ENCODE results near the gene ARL8B.
"Not testable (repeated sequence)": the region's sequence is repeated elsewhere in the genome, so short reads cannot be mapped to it uniquely, and the experiment has no call there.

Gene ARL8B

GRCh38 chr3:5145120-5145519, 23.0 kb downstream of the ARL8B start:
- Histone ChIP-seq H3K4me3 (no peak overlapping the region), H3K9ac (ENCODE audit: insufficient read length) (no peak overlapping the region), H3K27ac (no peak overlapping the region), H3K9me3 (ENCODE audit: low read depth, low read length) (no peaks in the 10 kb centered on the region), H3K36me3 (ENCODE audit: insufficient read depth, low read length) (no peaks in the 10 kb centered on the region)
- DNase-seq (ENCODE audit: low read depth, low spot score) = no peak
- TF ChIP-seq POLR2AphosphoS5 (IDR thresholded peaks at IDR 0.05; ENCODE audit: borderline replicate concordance, low read depth, low read length) = no peak

- DNase-seq (ENCODE audit: low read depth, low spot score); H3K27ac ChIP-seq; H3K36me3 ChIP-seq (ENCODE audit: insufficient read depth, low read length); H3K9me3 ChIP-seq (ENCODE audit: low read depth, low read length); H3K4me3 ChIP-seq; H3K9ac ChIP-seq (ENCODE audit: insufficient read length): not testable (repeated sequence)
Observed at GRCh38 chr3:5147152-5147551, 25.1 kb downstream of the ARL8B start.

DNA sequence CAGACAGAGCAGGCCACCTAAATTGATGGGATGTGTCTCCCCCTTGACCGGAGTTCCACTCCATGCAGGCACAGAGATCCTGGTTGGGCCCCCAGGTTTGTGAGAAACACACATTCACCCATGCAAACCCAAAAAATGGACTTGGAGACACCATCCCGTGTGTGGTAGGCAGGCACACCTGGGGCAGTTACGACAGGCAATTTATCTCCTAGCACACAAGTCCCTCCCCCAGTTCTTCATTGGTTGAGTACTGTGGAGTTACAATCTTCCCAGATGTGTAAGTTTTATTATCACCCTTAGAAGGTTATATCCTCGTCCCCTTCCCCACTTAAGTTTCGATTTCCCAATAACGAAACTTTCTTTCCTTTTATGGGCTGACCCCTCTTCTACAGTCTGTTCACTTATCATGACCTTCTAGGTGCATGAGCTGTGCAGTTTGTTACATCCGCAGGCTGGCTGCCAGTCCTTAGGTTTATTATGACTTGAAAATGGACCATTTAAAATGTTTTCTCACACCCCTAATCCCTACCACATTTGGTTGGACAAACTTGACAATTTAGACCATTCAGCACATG, 27.3 kb downstream of the ARL8B start:
- Histone ChIP-seq H3K9ac (ENCODE audit: insufficient read length) (no peak overlapping the region), H3K9me3 (ENCODE audit: low read depth, low read length) (no peaks in the 10 kb centered on the region), H3K4me3 (no peak overlapping the region), H3K36me3 (ENCODE audit: insufficient read depth, low read length) (no peaks in the 10 kb centered on the region), H3K27ac (no peak overlapping the region)
- no peak for TF ChIP-seq POLR2AphosphoS5 (IDR thresholded peaks at IDR 0.05; ENCODE audit: borderline replicate concordance, low read depth, low read length)
- DNase-seq (ENCODE audit: low read depth, low spot score) = no peak

GRCh38 chr3:5151586-5151985, 29.5 kb downstream of the ARL8B start:
- no peaks in the 10 kb centered on the region for H3K9me3 ChIP-seq (ENCODE audit: low read depth, low read length)
- DNase-seq (ENCODE audit: low read depth, low spot score) = no peak
- TF ChIP-seq POLR2AphosphoS5 (IDR thresholded peaks at IDR 0.05; ENCODE audit: borderline replicate concordance, low read depth, low read length) (no peak), EZH2 (IDR thresholded peaks at IDR 0.05) (no peak), FOXP2 (optimal IDR thresholded peaks at IDR 0.05; ENCODE audit: control extremely low read depth, extremely low read length, insufficient read depth) (no peak)

GRCh38 chr3:5153074-5153473, 31.0 kb downstream of the ARL8B start:
- Histone ChIP-seq H3K27ac (no peak overlapping the region), H3K36me3 (ENCODE audit: insufficient read depth, low read length) (no peaks in the 10 kb centered on the region), H3K4me3 (no peak overlapping the region), H3K9me3 (ENCODE audit: low read depth, low read length) (no peaks in the 10 kb centered on the region), H3K9ac (ENCODE audit: insufficient read length) (no peak overlapping the region)
- DNase-seq (ENCODE audit: low read depth, low spot score) = no peak
- no peak for TF ChIP-seq EZH2 (IDR thresholded peaks at IDR 0.05)
- TF ChIP-seq POLR2AphosphoS5 (IDR thresholded peaks at IDR 0.05; ENCODE audit: borderline replicate concordance, low read depth, low read length) = no peak
- no peak for TF ChIP-seq FOXP2 (optimal IDR thresholded peaks at IDR 0.05; ENCODE audit: control extremely low read depth, extremely low read length, insufficient read depth)

More at GRCh38 chr3:5151586-5151985, 29.5 kb downstream of the ARL8B start:
- Histone ChIP-seq H3K4me3 (no peak overlapping the region), H3K36me3 (ENCODE audit: insufficient read depth, low read length) (no peaks in the 10 kb centered on the region), H3K9ac (ENCODE audit: insufficient read length) (no peak overlapping the region), H3K27ac (no peak overlapping the region)

- no peaks in the 10 kb centered on the region for H3K9me3 ChIP-seq (ENCODE audit: low read depth, low read length)
- H3K27ac ChIP-seq = no peak overlapping the region
- no peak for DNase-seq (ENCODE audit: low read depth, low spot score)
- TF ChIP-seq POLR2AphosphoS5 (IDR thresholded peaks at IDR 0.05; ENCODE audit: borderline replicate concordance, low read depth, low read length) = no peak
- TF ChIP-seq EZH2 (IDR thresholded peaks at IDR 0.05) = no peak
- no peak overlapping the region for H3K4me3 ChIP-seq
- H3K9ac ChIP-seq (ENCODE audit: insufficient read length) = no peak overlapping the region
- no peaks in the 10 kb centered on the region for H3K36me3 ChIP-seq (ENCODE audit: insufficient read depth, low read length)
Observed at GRCh38 chr3:5155241-5155640, 33.1 kb downstream of the ARL8B start.

DNA sequence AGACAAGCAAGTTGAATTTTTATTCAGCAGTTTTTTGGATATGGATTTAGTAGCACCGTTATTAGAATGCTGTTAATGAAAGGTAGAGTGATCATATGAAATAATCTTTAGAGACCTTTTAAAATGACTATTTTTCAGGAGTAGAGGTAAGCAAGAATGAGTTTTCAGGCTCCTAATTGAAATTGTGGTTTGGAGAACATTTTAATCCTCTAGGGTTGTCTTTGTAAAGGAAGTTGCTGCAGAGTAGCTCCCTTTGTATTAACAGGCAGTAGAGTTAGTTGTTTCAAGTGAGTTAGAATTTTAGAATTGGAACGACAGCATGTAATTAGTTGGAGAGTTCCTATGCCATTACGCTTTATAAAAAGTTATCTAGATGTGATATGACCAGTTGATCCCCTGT, 38.2 kb downstream of the ARL8B start:
- H3K9ac ChIP-seq (ENCODE audit: insufficient read length) = no peak overlapping the region
- TF ChIP-seq EZH2 (IDR thresholded peaks at IDR 0.05) = no peak
- no peak for TF ChIP-seq FOXP2 (optimal IDR thresholded peaks at IDR 0.05; ENCODE audit: control extremely low read depth, extremely low read length, insufficient read depth)
- TF ChIP-seq POLR2AphosphoS5 (IDR thresholded peaks at IDR 0.05; ENCODE audit: borderline replicate concordance, low read depth, low read length) = no peak
- DNase-seq (ENCODE audit: low read depth, low spot score) = no peak
- H3K9me3 ChIP-seq (ENCODE audit: low read depth, low read length) = no peaks in the 10 kb centered on the region
- no peak overlapping the region for H3K27ac ChIP-seq
- no peak overlapping the region for H3K4me3 ChIP-seq
- no peaks in the 10 kb centered on the region for H3K36me3 ChIP-seq (ENCODE audit: insufficient read depth, low read length)

- Histone ChIP-seq H3K9me3 (ENCODE audit: low read depth, low read length) (no peaks in the 10 kb centered on the region), H3K9ac (ENCODE audit: insufficient read length) (no peak overlapping the region), H3K36me3 (ENCODE audit: insufficient read depth, low read length) (no peaks in the 10 kb centered on the region), H3K4me3 (no peak overlapping the region), H3K27ac (no peak overlapping the region)
- DNase-seq (ENCODE audit: low read depth, low spot score) = no peak
- TF ChIP-seq EZH2 (IDR thresholded peaks at IDR 0.05) (no peak), POLR2AphosphoS5 (IDR thresholded peaks at IDR 0.05; ENCODE audit: borderline replicate concordance, low read depth, low read length) (no peak), FOXP2 (optimal IDR thresholded peaks at IDR 0.05; ENCODE audit: control extremely low read depth, extremely low read length, insufficient read depth) (no peak)
Observed at GRCh38 chr3:5160940-5161858, 39.1 kb downstream of the ARL8B start.

GRCh38 chr3:5162102-5162501, 40.0 kb downstream of the ARL8B start:
- no peak overlapping the region for H3K4me3 ChIP-seq
- H3K27ac ChIP-seq = no peak overlapping the region
- H3K9ac ChIP-seq (ENCODE audit: insufficient read length) = no peak overlapping the region
- no peak for DNase-seq (ENCODE audit: low read depth, low spot score)
- no peaks in the 10 kb centered on the region for H3K36me3 ChIP-seq (ENCODE audit: insufficient read depth, low read length)
- H3K9me3 ChIP-seq (ENCODE audit: low read depth, low read length) = no peaks in the 10 kb centered on the region
- TF ChIP-seq FOXP2 (optimal IDR thresholded peaks at IDR 0.05; ENCODE audit: control extremely low read depth, extremely low read length, insufficient read depth) (no peak), POLR2AphosphoS5 (IDR thresholded peaks at IDR 0.05; ENCODE audit: borderline replicate concordance, low read depth, low read length) (no peak), EZH2 (IDR thresholded peaks at IDR 0.05) (no peak)

Data from SK-N-MC (cell line).